Adrenal gland (tissue), 12 donors: ENCODE results near the gene PFAS. TPM values are rescaled to one million over a fixed set of nuclear protein-coding genes. Genes with fewer than 3 reads are reported as not detected.
"Not testable (repeated sequence)": the region's sequence is repeated elsewhere in the genome, so short reads cannot be mapped to it uniquely, and the experiment has no call there.

ENCODE experiments used
- DNase-seq, 7 donors: peaks; one replicate each; pipeline ENCODE4 v3.0.0-alpha.2; 2019 to 2020
- H3K27ac ChIP-seq, 5 donors: fragments of 200-600 bp; sonication (generic) in 4 of 5; 1 replicate in 3 of 5; 2 replicates in 2 of 5; pipeline versions ENCODE4 v1.5.1 to v1.8.0; 2016 to 2020; ENCODE audit warnings: mild to moderate bottlenecking in 1 of 5
- H3K27me3 ChIP-seq: fragments of 200-600 bp; 2 replicates; pipeline ENCODE4 v1.8.0; 2021
- H3K36me3 ChIP-seq, 2 donors: fragments of 200-600 bp; replicated peaks in 1 of 2; 1 replicate in 1 of 2; 2 replicates in 1 of 2; pipeline versions ENCODE4 v1.5.1 to v1.8.0; 2018 to 2022
- H3K4me1 ChIP-seq, 2 donors: fragments of 200-600 bp; replicated peaks in 1 of 2; 1 replicate in 1 of 2; 2 replicates in 1 of 2; pipeline versions ENCODE4 v1.5.1 to v1.8.0; 2018 to 2021
- H3K4me3 ChIP-seq, 4 donors: fragments of 200-600 bp; sonication (generic) in 3 of 4; one replicate each; pipeline ENCODE4 v1.5.1; 2016 to 2018
- H3K9me3 ChIP-seq, 3 donors: fragments of 200-600 bp; sonication (generic) in 1 of 3; replicated peaks in 1 of 3; 1 replicate in 2 of 3; 2 replicates in 1 of 3; pipeline versions ENCODE4 v1.5.1 to v1.8.0; 2016 to 2021
- POLR2A ChIP-seq, 2 donors: fragments of 450-650 bp; IDR thresholded peaks; one replicate each; pipeline ENCODE4 v1.6.1; 2017; ENCODE audit warnings: antibody characterized with exemption in 2 of 2, mild to moderate bottlenecking in 2 of 2, moderate library complexity in 1 of 2
- WGBS, 4 donors: extraction: QIAGEN DNeasy Blood & Tissue Kit in 2 of 4; methylation state at CpG; one replicate each; pipeline versions ENCODE4 v1.1.5 to v1.1.7; 2013 to 2017; 5-methylcytosine and 5-hydroxymethylcytosine counted together
- intact Hi-C, 2 donors: fragments of 100-400 bp; cut with DNase I; formaldehyde crosslinking; loops; one replicate each; pipeline versions ENCODE4 v1.14.1 to v1.15.0; 2022 to 2023
- polyA plus RNA-seq, 3 donors: library from polyadenylated mRNA; stranded (reverse); fragments of 200-250 nt in 2 of 3; fragments of 350-450 nt in 1 of 3; fragmentation: Illumina TruSeq in 1 of 3; extraction: RNeasy Lipid Tissue Mini Kit (QIAGEN cat#74804) in 1 of 3; gene quantifications; one replicate each; pipeline ENCODE4 v1.2.3, GENCODE V29; 2013 to 2014
- total RNA-seq, 9 donors: library from RNA; depleted of rRNA in 4 of 9; stranded (reverse); fragments of >200 nt in 4 of 9; fragments of 120-200 nt in 1 of 9; fragmentation: NEBNext Ultra II Directional in 1 of 9; extraction: Animal tissue kit (Norgen Biotek cat#: 25700) in 1 of 9; gene quantifications; one replicate each; pipeline versions ENCODE4 v1.1.0 to v1.2.4, GENCODE V29; 2013 to 2023
- TF ChIP-seq, protein P1 (sequence below), 6 experiments: fragments of 450-650 bp in 4 of 6; fragments of 200-600 bp in 2 of 6; sonication (generic) in 1 of 6; IDR thresholded peaks; 1 replicate in 5 of 6; 2 replicates in 1 of 6; pipeline versions ENCODE4 v1.5.1 to v1.8.0; 2016 to 2021; ENCODE audit warnings: antibody characterized with exemption in 6 of 6, mild to moderate bottlenecking in 2 of 6, moderate library complexity in 1 of 6
- donor health status: healthy with polysubstance abuse.
- donor health status: Bipolar disorder and iron deficiency.
- donor health status: DM: yes; HTN: yes; CAD: no.
- donor health status: DM: no; HTN: no; CAD: no.
- donor health status: DM: no; HTN: no; CAD: no.
- donor health status: DM: yes; HTN: yes; CAD: no.

The PFAS gene
- total and polyA plus RNA-seq, 12 donors: 9.7 to 53.6 (median 21.8) TPM

GRCh38 chr17:8212312-8213180, 36.5 kb upstream of the PFAS start:
- intact Hi-C loops: no loop called here
- WGBS, 4 donors: 72 to 85% (median 78%) methylated on average over 14 of the region's 14 CpGs
- H3K4me3 ChIP-seq: no peak overlapping the region

DNA sequence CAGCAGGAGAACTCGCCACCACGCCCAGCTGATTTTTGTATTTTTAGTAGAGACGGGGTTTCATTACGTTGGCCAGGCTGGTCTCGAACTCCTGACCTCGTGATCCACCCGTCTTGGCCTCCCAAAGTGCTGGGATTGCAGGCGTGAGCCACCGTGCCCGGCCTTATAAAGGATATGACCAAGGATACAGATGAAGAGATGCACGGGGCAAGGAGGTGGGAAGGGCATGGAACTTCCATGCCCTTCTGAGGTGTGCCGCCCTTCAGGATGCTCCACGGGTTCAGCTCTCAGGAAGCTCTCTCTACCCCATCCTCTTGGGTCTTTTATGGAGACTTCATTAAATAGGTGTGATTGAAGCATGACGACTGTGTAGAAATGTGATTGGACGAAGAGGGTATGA, 35.1 kb upstream of the PFAS start:
- DNase-seq, intact Hi-C loops: not testable (repeated sequence)
- WGBS, 4 donors: 77 to 92% (median 87%) methylated on average over 8 to 15 of the region's 15 CpGs

More at GRCh38 chr17:8212312-8213180, 36.5 kb upstream of the PFAS start:
- H3K9me3 ChIP-seq: no peaks in the 10 kb centered on the region
- peaks cover 8 to 9% of the 10 kb centered on the region in 2 donors for H3K4me1 ChIP-seq
- no peak for TF ChIP-seq POLR2A (IDR thresholded peaks at IDR 0.05)
- TF ChIP-seq, protein P1, sequence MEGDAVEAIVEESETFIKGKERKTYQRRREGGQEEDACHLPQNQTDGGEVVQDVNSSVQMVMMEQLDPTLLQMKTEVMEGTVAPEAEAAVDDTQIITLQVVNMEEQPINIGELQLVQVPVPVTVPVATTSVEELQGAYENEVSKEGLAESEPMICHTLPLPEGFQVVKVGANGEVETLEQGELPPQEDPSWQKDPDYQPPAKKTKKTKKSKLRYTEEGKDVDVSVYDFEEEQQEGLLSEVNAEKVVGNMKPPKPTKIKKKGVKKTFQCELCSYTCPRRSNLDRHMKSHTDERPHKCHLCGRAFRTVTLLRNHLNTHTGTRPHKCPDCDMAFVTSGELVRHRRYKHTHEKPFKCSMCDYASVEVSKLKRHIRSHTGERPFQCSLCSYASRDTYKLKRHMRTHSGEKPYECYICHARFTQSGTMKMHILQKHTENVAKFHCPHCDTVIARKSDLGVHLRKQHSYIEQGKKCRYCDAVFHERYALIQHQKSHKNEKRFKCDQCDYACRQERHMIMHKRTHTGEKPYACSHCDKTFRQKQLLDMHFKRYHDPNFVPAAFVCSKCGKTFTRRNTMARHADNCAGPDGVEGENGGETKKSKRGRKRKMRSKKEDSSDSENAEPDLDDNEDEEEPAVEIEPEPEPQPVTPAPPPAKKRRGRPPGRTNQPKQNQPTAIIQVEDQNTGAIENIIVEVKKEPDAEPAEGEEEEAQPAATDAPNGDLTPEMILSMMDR (IDR thresholded peaks at IDR 0.05): no peak
- DNase-seq: peak in 1 of 7 donors; percentile 39
- no peak overlapping the region for H3K27ac ChIP-seq
- no peaks in the 10 kb centered on the region for H3K36me3 ChIP-seq
- no peaks in the 10 kb centered on the region for H3K27me3 ChIP-seq

DNA sequence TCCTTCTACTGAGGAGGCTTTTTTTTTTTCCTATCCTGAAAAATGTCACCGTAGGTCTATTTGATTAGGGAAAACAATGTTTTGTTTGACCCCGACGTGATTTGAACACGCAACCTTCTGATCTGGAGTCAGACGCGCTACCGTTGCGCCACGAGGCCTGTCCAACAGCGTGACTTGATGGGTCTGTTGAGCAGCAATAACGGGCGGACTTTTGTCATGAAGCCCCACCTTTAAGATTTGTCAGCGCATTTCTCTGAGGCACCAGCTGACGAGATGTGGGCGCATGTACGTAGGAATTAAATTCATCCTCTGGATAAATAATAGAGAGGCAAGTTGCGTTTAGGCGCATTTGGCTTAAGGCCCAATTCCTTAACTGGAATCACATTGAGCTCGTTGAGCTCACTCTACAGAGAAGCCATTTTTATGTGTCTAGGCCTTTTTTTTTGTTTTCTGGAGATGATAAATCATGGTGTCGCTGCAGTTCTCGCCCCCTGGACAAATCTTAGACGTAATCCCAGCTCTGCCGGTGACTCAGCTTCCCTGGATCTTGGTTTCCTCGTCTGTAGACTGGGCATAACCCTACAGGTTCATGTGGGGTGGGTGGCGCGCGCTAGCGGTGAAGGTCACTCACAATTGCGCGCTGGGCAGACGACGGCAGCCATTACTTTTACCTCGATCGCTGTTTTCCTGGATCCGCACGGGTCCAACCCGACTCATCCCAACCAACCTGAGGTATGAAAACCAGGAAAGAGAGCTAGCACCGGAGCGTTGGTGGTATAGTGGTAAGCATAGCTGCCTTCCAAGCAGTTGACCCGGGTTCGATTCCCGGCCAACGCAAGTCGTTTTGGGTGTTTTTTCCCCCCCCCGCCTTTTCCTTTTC, 28.1 kb upstream of the PFAS start:
- peak; percentile 88 to 98 (median 92) for DNase-seq
- WGBS, 4 donors: 0 to 1% (median 1%) methylated on average over 36 to 45 of the region's 45 CpGs
- H3K4me1 ChIP-seq: peaks cover 9 to 19% of the 10 kb centered on the region in 2 donors
- H3K36me3 ChIP-seq: no peaks in the 10 kb centered on the region
- intact Hi-C loops: no loop called here
- H3K4me3 ChIP-seq: peak overlapping the region in 3 of 4 donors; percentile 30 to 78 (median 62)
- no peaks in the 10 kb centered on the region for H3K27me3 ChIP-seq
- peak; percentile 21 to 27 for TF ChIP-seq POLR2A (IDR thresholded peaks at IDR 0.05)
- TF ChIP-seq, protein P1 (IDR thresholded peaks at IDR 0.05): no peak
- peak overlapping the region; percentile 94 to 100 (median 98) for H3K27ac ChIP-seq
- no peaks in the 10 kb centered on the region for H3K9me3 ChIP-seq

More for the DNA sequence above, 35.1 kb upstream of the PFAS start:
- H3K27ac ChIP-seq, H3K4me1 ChIP-seq, H3K36me3 ChIP-seq, H3K9me3 ChIP-seq, H3K4me3 ChIP-seq, H3K27me3 ChIP-seq: not testable (repeated sequence)

DNA sequence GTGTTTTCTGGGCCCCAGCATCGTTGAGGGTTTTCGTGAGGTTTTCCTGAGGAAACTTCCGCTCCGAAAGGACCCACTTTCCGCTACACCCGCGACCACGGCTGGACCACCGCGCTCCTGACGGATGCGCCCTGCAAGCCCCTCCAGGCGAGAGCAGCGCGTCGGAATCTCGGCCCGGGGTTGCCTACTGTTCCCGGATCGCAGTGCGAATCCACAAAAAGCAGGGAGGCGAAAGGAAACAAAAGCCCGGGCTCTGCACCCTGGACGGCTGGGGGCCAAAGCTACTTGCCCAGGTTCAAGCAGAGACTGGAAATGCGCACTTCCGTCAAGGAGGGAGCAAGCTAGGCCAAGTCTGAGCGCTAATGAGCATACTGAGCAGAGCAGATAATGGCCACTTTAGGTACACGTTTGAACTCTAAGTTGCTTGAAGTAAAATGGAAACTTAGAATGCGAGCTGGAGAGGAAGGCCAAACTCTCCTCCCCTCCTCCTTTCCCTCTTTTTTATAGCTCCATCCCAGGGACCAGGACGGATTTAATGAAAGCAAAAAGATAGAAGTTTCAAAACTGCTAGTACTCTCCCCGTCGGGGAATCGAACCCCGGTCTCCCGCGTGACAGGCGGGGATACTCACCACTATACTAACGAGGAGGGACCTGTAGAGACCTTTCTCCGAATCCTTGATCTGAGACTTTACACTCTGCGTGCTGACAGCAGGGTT, 27.3 kb upstream of the PFAS start:
- intact Hi-C loops: no loop called here
- H3K36me3 ChIP-seq: no peaks in the 10 kb centered on the region
- no peaks in the 10 kb centered on the region for H3K9me3 ChIP-seq
- DNase-seq: peak; percentile 83 to 97 (median 88)
- H3K4me1 ChIP-seq: peaks cover 9 to 19% of the 10 kb centered on the region in 2 donors
- 0 to 1% (median 0%) methylated on average over 16 to 40 of the region's 40 CpGs for WGBS, 4 donors
- H3K27ac ChIP-seq: peak overlapping the region; percentile 94 to 100 (median 98)
- H3K27me3 ChIP-seq: no peaks in the 10 kb centered on the region
- peak overlapping the region in 3 of 4 donors; percentile 29 to 78 (median 62) for H3K4me3 ChIP-seq
- TF ChIP-seq, protein P1 (IDR thresholded peaks at IDR 0.05): no peak
- TF ChIP-seq POLR2A (IDR thresholded peaks at IDR 0.05): peak; percentile 5 to 25
